ENCODE measurements around the gene GPC6.

DNA sequence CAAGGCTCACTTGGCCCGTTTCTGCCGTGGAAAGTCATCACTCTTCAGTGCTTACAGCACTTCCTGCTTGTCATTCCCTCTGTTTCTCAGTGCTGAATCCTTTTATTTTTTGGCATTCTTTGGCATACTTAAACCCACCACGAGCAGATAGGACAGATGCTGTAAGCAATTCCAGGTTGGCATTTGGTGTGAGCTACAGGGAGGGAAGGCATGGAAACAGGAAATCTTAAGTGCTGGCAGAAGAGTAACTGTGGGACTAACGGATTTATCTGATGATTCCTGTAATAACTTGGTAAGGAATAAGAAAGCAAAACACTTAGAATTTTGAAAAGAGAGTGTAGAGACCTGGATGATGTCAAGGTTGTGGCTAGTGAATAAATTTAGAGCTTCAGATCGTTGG, 273.4 kb downstream of the GPC6 start:
- TF ChIP-seq CTCF (IDR thresholded peaks at IDR 0.05; ENCODE audit: low read length) (no peak), EZH2 (IDR thresholded peaks at IDR 0.05; ENCODE audit: borderline replicate concordance, low read length) (no peak)

Data from OCI-LY1 (cell line).